BE2C (cell line): ENCODE measurements around the gene LEMD2.

Experiments
- DNase-seq: peaks from one replicate; pipeline ENCODE4 v3.0.0-alpha.2; 2020
- H3K27me3 ChIP-seq: fragments of 250-450 bp; sonication (Bioruptor Pico); 2 replicates; pipeline ENCODE4 v1.5.1; 2020; ENCODE audit warnings: mild to moderate bottlenecking
- H3K36me3 ChIP-seq: fragments of 250-450 bp; sonication (Bioruptor Pico); 2 replicates; pipeline ENCODE4 v1.5.1; 2020; ENCODE audit warnings: mild to moderate bottlenecking
- H3K4me1 ChIP-seq: fragments of 250-450 bp; sonication (Bioruptor Pico); 2 replicates; pipeline ENCODE4 v1.5.1; 2020
- H3K4me3 ChIP-seq: 2 replicates; pipeline ENCODE4 v1.5.1; 2011; ENCODE audit warnings: low read depth, low read length
- H3K9me3 ChIP-seq: fragments of 250-450 bp; sonication (Bioruptor Pico); 2 replicates; pipeline ENCODE4 v1.5.1; 2020
- CTCF ChIP-seq: IDR thresholded peaks from 2 replicates; pipeline ENCODE4 v1.5.1; 2012; ENCODE audit warnings: mild to moderate bottlenecking, low read depth, low read length

The LEMD2 gene

GRCh38 chr6:33790379-33790778 lies 1.4 kb upstream of the LEMD2 start:
- H3K9me3 ChIP-seq, result no peaks in the 10 kb centered on the region
- no peaks in the 10 kb centered on the region for H3K36me3 ChIP-seq
- no peak for DNase-seq
- TF ChIP-seq CTCF, result no peak
- peaks cover 12% of the 10 kb centered on the region for H3K4me1 ChIP-seq
- H3K27me3 ChIP-seq, result no peaks in the 10 kb centered on the region
- H3K4me3 ChIP-seq, result no peak overlapping the region

GRCh38 chr6:33789550-33789895 lies 593 bp upstream of the LEMD2 start:
- no peak for DNase-seq
- TF ChIP-seq CTCF, result no peak
- Histone ChIP-seq H3K27me3 (no peaks in the 10 kb centered on the region), H3K4me1 (peaks cover 6% of the 10 kb centered on the region; the same call in 1 of the 2 replicates), H3K4me3 (peak overlapping the region; percentile 21), H3K36me3 (no peaks in the 10 kb centered on the region), H3K9me3 (no peaks in the 10 kb centered on the region)

GRCh38 chr6:33787954-33788693 lies 806 bp downstream of the LEMD2 start:
- Histone ChIP-seq H3K9me3 (no peaks in the 10 kb centered on the region), H3K4me1 (peaks cover 6% of the 10 kb centered on the region; the same call in 1 of the 2 replicates), H3K27me3 (no peaks in the 10 kb centered on the region), H3K4me3 (peak overlapping the region; percentile 62), H3K36me3 (peaks cover 10% of the 10 kb centered on the region)
- peak; percentile 72 for DNase-seq
- TF ChIP-seq CTCF, result no peak

- no peak for DNase-seq
- peaks cover 5% of the 10 kb centered on the region; the same call in 1 of the 2 replicates for H3K4me1 ChIP-seq
- TF ChIP-seq CTCF, result no peak
- H3K4me3 ChIP-seq, result peak overlapping the region; percentile 62
- H3K9me3 ChIP-seq, result no peaks in the 10 kb centered on the region
- H3K36me3 ChIP-seq, result peaks cover 17% of the 10 kb centered on the region
- H3K27me3 ChIP-seq, result no peaks in the 10 kb centered on the region
Measured at GRCh38 chr6:33787346-33787953, 1.5 kb downstream of the LEMD2 start.

GRCh38 chr6:33786736-33787135 lies 2.2 kb downstream of the LEMD2 start:
- Histone ChIP-seq H3K4me3 (no peak overlapping the region), H3K27me3 (no peaks in the 10 kb centered on the region), H3K36me3 (peaks cover 20% of the 10 kb centered on the region), H3K9me3 (no peaks in the 10 kb centered on the region), H3K4me1 (peaks cover 4% of the 10 kb centered on the region)
- no peak for DNase-seq
- TF ChIP-seq CTCF, result no peak

GRCh38 chr6:33785778-33786177 lies 3.2 kb downstream of the LEMD2 start:
- Histone ChIP-seq H3K4me1 (peaks cover 12% of the 10 kb centered on the region), H3K4me3 (no peak overlapping the region), H3K36me3 (peaks cover 24% of the 10 kb centered on the region), H3K9me3 (no peaks in the 10 kb centered on the region), H3K27me3 (no peaks in the 10 kb centered on the region)
- no peak for DNase-seq
- TF ChIP-seq CTCF, result no peak
